Tibial nerve (tissue), 4 donors: Measurements from ENCODE around the gene CHD9NB. TPM values are rescaled to one million over a fixed set of nuclear protein-coding genes. Genes with fewer than 3 reads are reported as not detected.
"Not testable (repeated sequence)": the region's sequence is repeated elsewhere in the genome, so short reads cannot be mapped to it uniquely, and the experiment has no call there.

Experiments
- DNase-seq, 2 donors: peaks; one replicate each; pipeline ENCODE4 v3.0.0-alpha.2; 2019; ENCODE audit warnings: low spot score in 2 of 2
- H3K27ac ChIP-seq, 4 donors: fragments of 200-600 bp; sonication (generic) in 3 of 4; one replicate each; pipeline ENCODE4 v1.5.1; 2017 to 2019; ENCODE audit warnings: mild to moderate bottlenecking in 1 of 4
- H3K27me3 ChIP-seq, 2 donors: fragments of 200-600 bp; sonication (generic) in 1 of 2; one replicate each; pipeline versions ENCODE4 v1.5.1 to v1.6.0; 2017 to 2019
- H3K36me3 ChIP-seq, 3 donors: fragments of 200-600 bp; sonication (generic); one replicate each; pipeline ENCODE4 v1.5.1; 2018 to 2019
- H3K4me1 ChIP-seq, 4 donors: fragments of 200-600 bp; sonication (generic) in 3 of 4; one replicate each; pipeline ENCODE4 v1.5.1; 2017 to 2019
- H3K4me3 ChIP-seq, 4 donors: fragments of 200-600 bp; sonication (generic) in 3 of 4; one replicate each; pipeline ENCODE4 v1.5.1; 2017 to 2019; ENCODE audit warnings: mild to moderate bottlenecking in 1 of 4, moderate library complexity in 1 of 4
- H3K9me3 ChIP-seq, 4 donors: fragments of 200-600 bp; sonication (generic) in 3 of 4; one replicate each; pipeline ENCODE4 v1.5.1; 2017 to 2019
- EP300 ChIP-seq, 2 donors: sonication (generic); formaldehyde crosslinking; IDR thresholded peaks; one replicate each; pipeline ENCODE4 v1.6.1; 2017; ENCODE audit warnings: antibody characterized with exemption in 2 of 2, mild to moderate bottlenecking in 1 of 2
- POLR2A ChIP-seq, 2 donors: fragments of 450-650 bp; IDR thresholded peaks; one replicate each; pipeline ENCODE4 v1.6.1; 2017; ENCODE audit warnings: antibody characterized with exemption in 2 of 2, mild to moderate bottlenecking in 2 of 2, moderate library complexity in 2 of 2
- WGBS, 2 donors: methylation state at CpG; one replicate each; pipeline ENCODE4 v1.1.5; 2018; 5-methylcytosine and 5-hydroxymethylcytosine counted together
- total RNA-seq, 4 donors: library from RNA; depleted of rRNA; stranded (reverse); fragments of >200 nt; gene quantifications; one replicate each; pipeline ENCODE4 v1.1.0, GENCODE V29; 2016
- TF ChIP-seq, protein P1 (sequence below), 5 experiments: fragments of 200-600 bp in 3 of 5; fragments of 450-650 bp in 2 of 5; sonication (generic) in 3 of 5; IDR thresholded peaks; one replicate each; pipeline ENCODE4 v1.5.1; 2016 to 2019; ENCODE audit warnings: antibody characterized with exemption in 5 of 5, mild to moderate bottlenecking in 3 of 5, moderate library complexity in 2 of 5

The CHD9NB gene
- total RNA-seq, 4 donors from 2014 or later = 5.1 to 16.4 (median 9.3) TPM

DNA sequence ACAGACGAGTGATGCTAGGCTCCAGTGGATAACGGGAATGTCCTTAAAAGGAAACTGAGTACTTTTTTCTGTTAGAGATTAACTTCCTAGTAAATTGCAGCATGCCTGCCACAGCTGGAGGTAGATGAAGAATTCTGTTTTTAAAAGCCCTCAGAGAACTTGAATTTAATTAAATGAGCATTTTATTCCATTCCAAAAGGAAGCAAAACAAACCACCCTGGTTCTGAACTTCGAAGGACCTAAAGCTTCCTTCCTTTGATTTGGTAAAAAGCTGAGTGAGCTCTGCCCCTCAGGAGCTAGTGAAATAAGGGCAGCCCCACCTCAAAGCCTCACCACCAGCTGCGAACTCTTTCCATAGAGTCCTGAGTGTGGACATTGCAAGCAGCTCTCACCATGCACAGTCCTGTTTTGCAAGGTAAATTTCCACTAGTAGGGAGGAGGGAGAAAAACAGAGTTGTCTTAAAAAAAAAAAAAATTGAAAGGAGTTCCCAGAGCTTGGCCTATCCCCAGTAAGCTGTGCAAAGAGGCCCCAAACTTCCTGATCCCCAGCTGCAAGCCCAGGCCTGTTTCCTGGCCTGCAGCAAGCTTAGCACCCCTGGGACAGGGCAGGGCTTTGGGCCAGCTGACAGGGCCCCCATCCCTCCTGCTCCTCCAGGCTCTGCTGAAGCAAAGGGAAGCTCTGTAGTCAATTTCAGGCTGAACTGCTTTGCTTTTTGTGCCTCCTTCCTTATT, 11.2 kb downstream of the CHD9NB start:
- WGBS, 2 donors = 35 to 39% methylated on average over 4 of the region's 4 CpGs
- peak; percentile 52 to 57 for DNase-seq
- TF ChIP-seq POLR2A (IDR thresholded peaks at IDR 0.05) (no peak), EP300 (IDR thresholded peaks at IDR 0.05) (no peak)
- TF ChIP-seq, protein P1, sequence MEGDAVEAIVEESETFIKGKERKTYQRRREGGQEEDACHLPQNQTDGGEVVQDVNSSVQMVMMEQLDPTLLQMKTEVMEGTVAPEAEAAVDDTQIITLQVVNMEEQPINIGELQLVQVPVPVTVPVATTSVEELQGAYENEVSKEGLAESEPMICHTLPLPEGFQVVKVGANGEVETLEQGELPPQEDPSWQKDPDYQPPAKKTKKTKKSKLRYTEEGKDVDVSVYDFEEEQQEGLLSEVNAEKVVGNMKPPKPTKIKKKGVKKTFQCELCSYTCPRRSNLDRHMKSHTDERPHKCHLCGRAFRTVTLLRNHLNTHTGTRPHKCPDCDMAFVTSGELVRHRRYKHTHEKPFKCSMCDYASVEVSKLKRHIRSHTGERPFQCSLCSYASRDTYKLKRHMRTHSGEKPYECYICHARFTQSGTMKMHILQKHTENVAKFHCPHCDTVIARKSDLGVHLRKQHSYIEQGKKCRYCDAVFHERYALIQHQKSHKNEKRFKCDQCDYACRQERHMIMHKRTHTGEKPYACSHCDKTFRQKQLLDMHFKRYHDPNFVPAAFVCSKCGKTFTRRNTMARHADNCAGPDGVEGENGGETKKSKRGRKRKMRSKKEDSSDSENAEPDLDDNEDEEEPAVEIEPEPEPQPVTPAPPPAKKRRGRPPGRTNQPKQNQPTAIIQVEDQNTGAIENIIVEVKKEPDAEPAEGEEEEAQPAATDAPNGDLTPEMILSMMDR (IDR thresholded peaks at IDR 0.05) = no peak
- Histone ChIP-seq H3K27ac (peak overlapping the region in 3 of 4 donors; percentile 8 to 78 (median 67)), H3K4me1 (peaks cover 0 to 40% (median 10%) of the 10 kb centered on the region in 4 donors), H3K36me3 (no peaks in the 10 kb centered on the region), H3K9me3 (no peaks in the 10 kb centered on the region), H3K27me3 (peaks cover 0 to 4% of the 10 kb centered on the region in 2 donors), H3K4me3 (peak overlapping the region in 1 of 4 donors; percentile 40)

DNA sequence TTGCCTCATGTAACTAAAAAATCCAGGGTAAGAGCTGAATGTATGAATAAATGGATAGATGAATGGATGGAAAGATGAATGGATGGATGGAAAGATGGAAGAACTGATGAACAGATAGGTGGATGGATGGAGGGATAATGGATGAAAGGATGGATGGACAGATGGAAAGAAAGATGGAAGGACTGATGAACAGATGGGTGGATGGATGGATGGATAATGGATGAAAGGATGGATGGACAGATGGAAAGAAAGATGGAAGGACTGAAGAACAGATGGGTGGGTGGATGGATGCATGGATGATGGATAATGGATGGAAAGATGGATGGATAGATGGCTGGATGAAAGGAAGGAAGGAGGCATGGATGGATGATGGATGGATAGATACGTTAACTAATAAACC, 11.9 kb downstream of the CHD9NB start:
- H3K9me3 ChIP-seq = no peaks in the 10 kb centered on the region
- H3K36me3 ChIP-seq = no peaks in the 10 kb centered on the region
- WGBS, 2 donors = 67 to 69% methylated on average over 1 of the region's 1 CpG
- peak overlapping the region in 1 of 4 donors; percentile 67 for H3K27ac ChIP-seq
- peaks cover 0 to 4% of the 10 kb centered on the region in 2 donors for H3K27me3 ChIP-seq
- no peak for DNase-seq
- peaks cover 0 to 40% (median 10%) of the 10 kb centered on the region in 4 donors for H3K4me1 ChIP-seq
- H3K4me3 ChIP-seq = no peak overlapping the region
- TF ChIP-seq, protein P1 (IDR thresholded peaks at IDR 0.05) = no peak
- no peak for TF ChIP-seq EP300 (IDR thresholded peaks at IDR 0.05)
- no peak for TF ChIP-seq POLR2A (IDR thresholded peaks at IDR 0.05)

DNA sequence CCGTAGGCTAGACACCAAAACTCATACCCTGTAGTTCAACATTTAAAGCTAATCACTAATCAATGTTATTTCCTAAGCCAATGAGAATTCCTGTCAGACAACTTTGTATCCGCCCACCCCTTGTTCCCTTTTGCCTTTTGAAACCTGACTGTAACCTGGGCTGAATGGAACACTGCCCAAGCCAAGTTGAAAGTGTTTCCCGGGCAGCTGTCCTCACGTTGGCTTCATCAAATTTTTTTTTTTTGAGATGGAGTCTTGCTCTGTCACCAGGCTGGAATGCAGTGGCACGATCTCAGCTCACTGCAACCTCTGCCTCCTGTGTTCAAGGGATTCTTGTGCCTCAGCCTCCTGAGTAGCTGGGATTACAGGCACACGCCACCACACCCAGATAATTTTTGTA, 16.0 kb downstream of the CHD9NB start:
- 74 to 79% methylated on average over 6 of the region's 6 CpGs for WGBS, 2 donors
- H3K27me3 ChIP-seq, H3K4me3 ChIP-seq, DNase-seq, H3K9me3 ChIP-seq, H3K27ac ChIP-seq, H3K36me3 ChIP-seq: not testable (repeated sequence)
- peaks cover 0 to 19% (median 6%) of the 10 kb centered on the region in 4 donors for H3K4me1 ChIP-seq

DNA sequence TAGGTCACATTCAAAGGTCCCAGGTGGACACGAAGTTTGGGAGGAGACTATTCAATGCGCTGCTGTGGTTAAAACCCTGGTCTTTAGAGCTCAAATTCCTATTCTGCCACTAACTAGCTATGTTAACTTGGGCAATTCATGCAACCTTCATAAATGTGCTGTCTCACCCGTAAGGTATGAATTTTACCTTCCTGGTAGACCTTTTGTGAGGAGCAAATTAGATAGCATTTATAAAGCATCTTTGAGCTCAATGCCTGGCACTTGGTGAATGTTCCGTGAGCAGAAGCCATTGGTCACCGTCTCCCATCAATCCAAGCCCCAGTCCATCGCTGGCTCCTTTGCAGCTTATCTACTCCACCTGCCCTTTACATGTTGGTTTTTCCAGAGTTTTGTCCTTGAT, 16.6 kb downstream of the CHD9NB start:
- Histone ChIP-seq H3K4me1 (peaks cover 0 to 17% (median 2%) of the 10 kb centered on the region in 4 donors), H3K27me3 (no peaks in the 10 kb centered on the region), H3K4me3 (no peak overlapping the region), H3K27ac (no peak overlapping the region), H3K36me3 (no peaks in the 10 kb centered on the region), H3K9me3 (no peaks in the 10 kb centered on the region)
- WGBS, 2 donors = 84 to 86% methylated on average over 6 of the region's 6 CpGs
- TF ChIP-seq POLR2A (IDR thresholded peaks at IDR 0.05) (no peak), EP300 (IDR thresholded peaks at IDR 0.05) (no peak)
- TF ChIP-seq, protein P1 (IDR thresholded peaks at IDR 0.05) = no peak
- DNase-seq = no peak

DNA sequence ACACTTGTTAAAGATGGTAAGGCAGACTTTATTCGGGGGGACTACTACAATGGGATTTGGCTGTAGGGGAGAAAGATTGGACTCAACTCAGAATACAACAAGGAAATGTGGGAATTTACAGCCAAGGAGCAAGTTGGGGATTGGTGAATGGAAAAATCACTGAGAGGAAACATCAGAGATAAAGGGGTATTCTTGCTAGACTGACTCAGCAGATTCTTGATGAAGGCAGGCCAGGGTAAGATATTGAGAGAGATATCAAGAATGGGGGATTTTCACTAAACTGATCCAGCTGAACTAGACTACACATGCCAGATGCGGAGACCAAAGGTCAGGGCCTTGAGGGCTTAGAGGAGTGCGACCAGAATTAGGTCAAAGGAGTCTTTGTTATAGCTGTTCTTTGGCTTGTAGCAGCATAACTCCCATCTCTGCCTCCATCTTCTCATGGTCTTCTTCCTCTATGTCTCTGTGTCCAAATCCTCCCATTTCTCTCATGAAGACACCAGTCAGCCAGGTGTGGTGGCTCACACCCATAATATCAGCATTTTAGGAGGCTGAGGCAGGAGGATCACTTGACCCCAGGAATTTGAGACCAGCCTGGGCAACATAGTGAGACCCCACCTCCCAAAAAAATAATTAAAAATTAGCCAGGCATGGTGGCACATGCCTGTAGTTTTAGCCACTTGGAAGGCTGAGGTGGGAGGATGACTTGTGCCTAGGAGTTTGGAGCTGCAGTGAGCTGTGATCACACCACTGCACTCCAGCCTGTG, 17.3 kb downstream of the CHD9NB start:
- 38 to 44% methylated on average over 3 of the region's 3 CpGs for WGBS, 2 donors
- H3K9me3 ChIP-seq = no peaks in the 10 kb centered on the region

More for the DNA sequence above, 17.3 kb downstream of the CHD9NB start:
- no peaks in the 10 kb centered on the region for H3K27me3 ChIP-seq
- H3K36me3 ChIP-seq = no peaks in the 10 kb centered on the region
- no peak for DNase-seq
- H3K4me1 ChIP-seq = peaks cover 0 to 11% (median 2%) of the 10 kb centered on the region in 4 donors
- H3K27ac ChIP-seq = no peak overlapping the region
- TF ChIP-seq EP300 (IDR thresholded peaks at IDR 0.05) (no peak), POLR2A (IDR thresholded peaks at IDR 0.05) (no peak)
- TF ChIP-seq, protein P1 (IDR thresholded peaks at IDR 0.05) = no peak
- no peak overlapping the region for H3K4me3 ChIP-seq
